ENCODE results near the gene ZNF335.

Gene ZNF335

GRCh38 chr20:45908084-45908483 lies 63.9 kb downstream of the ZNF335 start:
- Histone ChIP-seq H3K27ac (ENCODE audit: low read depth, low read length) (no peak overlapping the region), H2BK120ac (ENCODE audit: low read depth, low read length) (no peak overlapping the region), H3K18ac (ENCODE audit: low read length) (no peak overlapping the region), H2BK15ac (replicated peaks; ENCODE audit: low read depth) (no peak overlapping the region), H3K36me3 (ENCODE audit: control insufficient read depth, insufficient read depth, low read length) (peaks cover 16% of the 10 kb centered on the region), H3K23ac (ENCODE audit: low read length) (no peak overlapping the region), H3K56ac (ENCODE audit: low read length) (no peak overlapping the region), H3K4me1 (ENCODE audit: control insufficient read depth, low read depth, low read length) (peaks cover 2% of the 10 kb centered on the region), H3K4me3 (ENCODE audit: low read length) (no peak overlapping the region), H3K9ac (ENCODE audit: low read length) (no peak overlapping the region), H3K4me2 (ENCODE audit: low read length) (no peak overlapping the region), H3K4ac (ENCODE audit: low read depth, low read length) (no peak overlapping the region), H3K79me1 (ENCODE audit: low read length) (peaks cover 6% of the 10 kb centered on the region), H2AK5ac (ENCODE audit: low read length) (no peak overlapping the region), H4K5ac (ENCODE audit: low read length) (no peak overlapping the region), H3K79me2 (ENCODE audit: control insufficient read depth, insufficient read depth, low read length) (peaks cover 3% of the 10 kb centered on the region), H3K27me3 (ENCODE audit: insufficient read depth, low read length, poor library complexity) (no peaks in the 10 kb centered on the region), H2BK5ac (ENCODE audit: low read length) (no peak overlapping the region), H4K8ac (ENCODE audit: low read depth, low read length) (no peak overlapping the region)
- no peak for DNase-seq
- WGBS (ENCODE audit: extremely low coverage, insufficient coverage, low lambda C conversion rate) = no CpG with 5 or more reads among the region's 2 CpGs

DNA sequence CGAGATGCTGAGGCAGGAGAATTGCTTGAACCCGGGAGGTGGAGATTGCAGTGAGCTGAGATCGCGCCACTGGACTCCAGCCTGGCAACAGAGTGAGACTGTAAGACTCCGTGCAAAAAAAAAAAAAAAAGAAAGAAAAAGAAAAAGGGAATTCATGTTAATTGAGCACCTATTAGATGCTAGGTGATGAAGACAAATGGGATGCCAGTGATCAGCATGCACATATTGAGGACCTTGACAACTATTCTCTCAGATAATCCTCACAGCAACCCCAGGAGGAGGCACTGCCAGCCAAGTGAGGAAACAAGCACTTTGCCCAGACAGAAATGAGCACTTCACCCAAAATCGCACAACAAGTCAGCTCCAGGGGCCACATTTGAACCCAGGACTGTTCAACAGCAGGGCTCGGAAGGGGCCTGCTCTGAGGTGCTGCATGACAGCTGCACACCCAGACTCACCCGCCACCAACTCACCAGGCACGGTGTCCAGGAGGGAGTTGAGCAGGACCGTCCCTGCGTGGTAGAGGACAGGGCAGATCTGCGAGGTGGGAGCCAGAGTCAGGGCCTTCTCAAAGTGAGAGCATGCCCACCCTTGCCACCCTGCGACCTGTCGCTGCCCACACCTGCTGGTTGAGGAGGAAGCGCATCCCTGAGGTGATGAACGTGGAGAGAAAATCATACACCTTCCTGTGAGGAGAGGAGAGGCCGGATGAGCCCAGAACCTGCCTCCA lies 64.6 kb downstream of the ZNF335 start:
- Histone ChIP-seq H3K56ac (ENCODE audit: low read length) (no peak overlapping the region), H2BK5ac (ENCODE audit: low read length) (no peak overlapping the region), H3K9ac (ENCODE audit: low read length) (no peak overlapping the region), H3K18ac (ENCODE audit: low read length) (no peak overlapping the region), H3K79me2 (ENCODE audit: control insufficient read depth, insufficient read depth, low read length) (peaks cover 3% of the 10 kb centered on the region), H4K8ac (ENCODE audit: low read depth, low read length) (no peak overlapping the region), H3K27ac (ENCODE audit: low read depth, low read length) (no peak overlapping the region), H3K27me3 (ENCODE audit: insufficient read depth, low read length, poor library complexity) (no peaks in the 10 kb centered on the region), H3K23ac (ENCODE audit: low read length) (no peak overlapping the region), H3K4me2 (ENCODE audit: low read length) (no peak overlapping the region), H4K5ac (ENCODE audit: low read length) (no peak overlapping the region), H3K4ac (ENCODE audit: low read depth, low read length) (no peak overlapping the region), H2BK120ac (ENCODE audit: low read depth, low read length) (no peak overlapping the region), H2BK15ac (replicated peaks; ENCODE audit: low read depth) (no peak overlapping the region), H2AK5ac (ENCODE audit: low read length) (no peak overlapping the region), H3K4me1 (ENCODE audit: control insufficient read depth, low read depth, low read length) (peaks cover 1% of the 10 kb centered on the region), H3K4me3 (ENCODE audit: low read length) (no peak overlapping the region), H3K36me3 (ENCODE audit: control insufficient read depth, insufficient read depth, low read length) (peaks cover 18% of the 10 kb centered on the region), H3K79me1 (ENCODE audit: low read length) (peaks cover 6% of the 10 kb centered on the region)
- DNase-seq = no peak
- no CpG with 5 or more reads among the region's 17 CpGs for WGBS (ENCODE audit: extremely low coverage, insufficient coverage, low lambda C conversion rate)

- Histone ChIP-seq H3K23ac (ENCODE audit: low read length) (no peak overlapping the region), H4K5ac (ENCODE audit: low read length) (no peak overlapping the region), H3K4me1 (ENCODE audit: control insufficient read depth, low read depth, low read length) (no peaks in the 10 kb centered on the region), H4K8ac (ENCODE audit: low read depth, low read length) (no peak overlapping the region), H2BK120ac (ENCODE audit: low read depth, low read length) (no peak overlapping the region), H3K79me2 (ENCODE audit: control insufficient read depth, insufficient read depth, low read length) (peaks cover 3% of the 10 kb centered on the region), H2BK5ac (ENCODE audit: low read length) (no peak overlapping the region), H3K27ac (ENCODE audit: low read depth, low read length) (no peak overlapping the region), H3K9ac (ENCODE audit: low read length) (no peak overlapping the region), H2AK5ac (ENCODE audit: low read length) (no peak overlapping the region), H3K18ac (ENCODE audit: low read length) (no peak overlapping the region), H3K4me2 (ENCODE audit: low read length) (no peak overlapping the region), H2BK15ac (replicated peaks; ENCODE audit: low read depth) (no peak overlapping the region), H3K4me3 (ENCODE audit: low read length) (no peak overlapping the region), H3K56ac (ENCODE audit: low read length) (no peak overlapping the region), H3K36me3 (ENCODE audit: control insufficient read depth, insufficient read depth, low read length) (peaks cover 24% of the 10 kb centered on the region), H3K79me1 (ENCODE audit: low read length) (peaks cover 6% of the 10 kb centered on the region), H3K4ac (ENCODE audit: low read depth, low read length) (no peak overlapping the region), H3K27me3 (ENCODE audit: insufficient read depth, low read length, poor library complexity) (no peaks in the 10 kb centered on the region)
- peak; percentile 23 for DNase-seq
- WGBS (ENCODE audit: extremely low coverage, insufficient coverage, low lambda C conversion rate) = no CpG with 5 or more reads among the region's 8 CpGs
Measured at GRCh38 chr20:45905505-45906079, 66.4 kb downstream of the ZNF335 start.

GRCh38 chr20:45904583-45905504 lies 67.2 kb downstream of the ZNF335 start:
- Histone ChIP-seq H2BK5ac (ENCODE audit: low read length) (no peak overlapping the region), H3K27me3 (ENCODE audit: insufficient read depth, low read length, poor library complexity) (no peaks in the 10 kb centered on the region), H3K18ac (ENCODE audit: low read length) (no peak overlapping the region), H3K4ac (ENCODE audit: low read depth, low read length) (no peak overlapping the region), H4K5ac (ENCODE audit: low read length) (no peak overlapping the region), H3K4me2 (ENCODE audit: low read length) (no peak overlapping the region), H3K56ac (ENCODE audit: low read length) (no peak overlapping the region), H3K27ac (ENCODE audit: low read depth, low read length) (no peak overlapping the region), H2BK15ac (replicated peaks; ENCODE audit: low read depth) (no peak overlapping the region), H3K79me2 (ENCODE audit: control insufficient read depth, insufficient read depth, low read length) (peaks cover 3% of the 10 kb centered on the region), H2BK120ac (ENCODE audit: low read depth, low read length) (no peak overlapping the region), H4K8ac (ENCODE audit: low read depth, low read length) (no peak overlapping the region), H3K79me1 (ENCODE audit: low read length) (peaks cover 4% of the 10 kb centered on the region), H3K4me3 (ENCODE audit: low read length) (no peak overlapping the region), H3K36me3 (ENCODE audit: control insufficient read depth, insufficient read depth, low read length) (peaks cover 24% of the 10 kb centered on the region), H2AK5ac (ENCODE audit: low read length) (no peak overlapping the region), H3K9ac (ENCODE audit: low read length) (no peak overlapping the region), H3K4me1 (ENCODE audit: control insufficient read depth, low read depth, low read length) (no peaks in the 10 kb centered on the region), H3K23ac (ENCODE audit: low read length) (no peak overlapping the region)
- WGBS (ENCODE audit: extremely low coverage, insufficient coverage, low lambda C conversion rate) = no CpG with 5 or more reads among the region's 16 CpGs
- no peak for DNase-seq

GRCh38 chr20:45902199-45902701 lies 69.8 kb downstream of the ZNF335 start:
- Histone ChIP-seq H4K8ac (ENCODE audit: low read depth, low read length) (no peak overlapping the region), H3K36me3 (ENCODE audit: control insufficient read depth, insufficient read depth, low read length) (peaks cover 17% of the 10 kb centered on the region), H3K18ac (ENCODE audit: low read length) (no peak overlapping the region), H3K4me2 (ENCODE audit: low read length) (no peak overlapping the region), H3K4me1 (ENCODE audit: control insufficient read depth, low read depth, low read length) (no peaks in the 10 kb centered on the region), H2BK15ac (replicated peaks; ENCODE audit: low read depth) (no peak overlapping the region), H3K56ac (ENCODE audit: low read length) (no peak overlapping the region), H3K79me2 (ENCODE audit: control insufficient read depth, insufficient read depth, low read length) (no peaks in the 10 kb centered on the region), H2AK5ac (ENCODE audit: low read length) (no peak overlapping the region), H2BK5ac (ENCODE audit: low read length) (no peak overlapping the region), H3K27ac (ENCODE audit: low read depth, low read length) (no peak overlapping the region), H3K23ac (ENCODE audit: low read length) (no peak overlapping the region), H2BK120ac (ENCODE audit: low read depth, low read length) (no peak overlapping the region), H3K9ac (ENCODE audit: low read length) (no peak overlapping the region), H3K79me1 (ENCODE audit: low read length) (no peaks in the 10 kb centered on the region), H3K4me3 (ENCODE audit: low read length) (no peak overlapping the region), H4K5ac (ENCODE audit: low read length) (no peak overlapping the region), H3K27me3 (ENCODE audit: insufficient read depth, low read length, poor library complexity) (no peaks in the 10 kb centered on the region), H3K4ac (ENCODE audit: low read depth, low read length) (no peak overlapping the region)
- DNase-seq = no peak
- no CpG with 5 or more reads among the region's 14 CpGs for WGBS (ENCODE audit: extremely low coverage, insufficient coverage, low lambda C conversion rate)
